Vagina (tissue), 2 donors: Measurements from ENCODE around the gene SMURF1. TPM values are rescaled to one million over a fixed set of nuclear protein-coding genes. Genes with fewer than 3 reads are reported as not detected.

Experiments
- DNase-seq, 2 donors: peaks; one replicate each; pipeline ENCODE4 v3.0.0-alpha.2; 2017; ENCODE audit errors: extremely low spot score in 2 of 2
- H3K27ac ChIP-seq: fragments of 200-600 bp; sonication (generic); one replicate; pipeline ENCODE4 v1.5.1; 2019
- H3K27me3 ChIP-seq: fragments of 200-600 bp; sonication (generic); one replicate; pipeline ENCODE4 v1.5.1; 2019
- H3K36me3 ChIP-seq, 2 donors: fragments of 200-600 bp; sonication (generic); one replicate each; pipeline ENCODE4 v1.5.1; 2017 to 2019
- H3K4me1 ChIP-seq: fragments of 200-600 bp; sonication (generic); one replicate; pipeline ENCODE4 v1.5.1; 2019
- H3K4me3 ChIP-seq, 2 donors: fragments of 200-600 bp; sonication (generic); 1 replicate in 1 of 2; 2 replicates in 1 of 2; pipeline ENCODE4 v1.5.1; 2016 to 2019
- H3K9me3 ChIP-seq: fragments of 200-600 bp; sonication (generic); one replicate; pipeline ENCODE4 v1.5.1; 2019
- CTCF ChIP-seq, 3 experiments: fragments of 450-650 bp in 2 of 3; fragments of 200-600 bp in 1 of 3; sonication (generic) in 1 of 3; IDR thresholded peaks; one replicate each; pipeline ENCODE4 v1.5.1; 2017 to 2019; ENCODE audit warnings: antibody characterized with exemption in 3 of 3, mild to moderate bottlenecking in 2 of 3, moderate library complexity in 2 of 3
- POLR2A ChIP-seq, 2 donors: fragments of 450-650 bp; IDR thresholded peaks; one replicate each; pipeline ENCODE4 v1.6.1; 2017; ENCODE audit warnings: antibody characterized with exemption in 2 of 2, mild to moderate bottlenecking in 2 of 2, moderate library complexity in 2 of 2
- POLR2AphosphoS5 ChIP-seq, 2 donors: sonication (generic); formaldehyde crosslinking; IDR thresholded peaks; one replicate each; pipeline ENCODE4 v1.9.0; 2017; ENCODE audit warnings: antibody characterized with exemption in 2 of 2, mild to moderate bottlenecking in 2 of 2, low read depth in 1 of 2; ENCODE audit not compliant: insufficient read depth in 1 of 2
- intact Hi-C: fragments of 100-400 bp; cut with DNase I; formaldehyde crosslinking; loops from one replicate; pipeline ENCODE4 v1.15.1; 2023
- total RNA-seq: library from RNA; depleted of rRNA; stranded (reverse); fragments of >200 nt; gene quantifications from one replicate; pipeline ENCODE4 v1.2.3, GENCODE V29; 2016

The SMURF1 gene
- total RNA-seq, 1 donor from 2014 or later = 30.0 TPM

DNA sequence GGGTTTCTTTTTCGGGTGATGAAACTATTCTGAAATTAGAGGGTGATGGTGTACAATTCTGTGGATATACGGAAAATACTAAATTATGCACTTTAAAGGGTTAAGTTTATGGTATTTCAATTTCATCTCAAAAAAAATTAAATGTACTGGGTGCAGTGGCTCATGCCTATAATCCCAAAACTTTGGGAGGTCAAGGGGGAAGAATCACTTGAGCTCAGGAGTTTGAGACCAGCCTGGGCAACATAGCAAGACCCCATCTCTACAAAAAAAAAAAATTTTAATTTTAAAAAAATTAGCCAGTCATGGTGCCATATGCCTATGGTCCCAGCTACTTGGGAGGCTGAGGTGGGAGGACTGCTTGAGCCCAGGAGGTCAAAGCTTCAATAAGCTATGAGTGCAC lies 57.0 kb downstream of the SMURF1 start:
- Histone ChIP-seq H3K27ac (no peak overlapping the region), H3K36me3 (no peaks in the 10 kb centered on the region), H3K4me1 (peaks cover 14% of the 10 kb centered on the region), H3K9me3 (no peaks in the 10 kb centered on the region), H3K4me3 (no peak overlapping the region), H3K27me3 (no peaks in the 10 kb centered on the region)
- DNase-seq = no peak
- intact Hi-C loops = no loop called here
- TF ChIP-seq POLR2A (IDR thresholded peaks at IDR 0.05) (no peak), POLR2AphosphoS5 (IDR thresholded peaks at IDR 0.05; ENCODE audit: insufficient read depth in 1 of 2, low read depth in 1 of 2) (no peak), CTCF (IDR thresholded peaks at IDR 0.05) (no peak)

GRCh38 chr7:99086532-99086931 lies 57.4 kb downstream of the SMURF1 start:
- no peak for TF ChIP-seq CTCF (IDR thresholded peaks at IDR 0.05)
- no peak for TF ChIP-seq POLR2AphosphoS5 (IDR thresholded peaks at IDR 0.05; ENCODE audit: insufficient read depth in 1 of 2, low read depth in 1 of 2)
- TF ChIP-seq POLR2A (IDR thresholded peaks at IDR 0.05) = no peak
- no peaks in the 10 kb centered on the region for H3K27me3 ChIP-seq
- no peak overlapping the region for H3K4me3 ChIP-seq
- H3K27ac ChIP-seq = no peak overlapping the region
- DNase-seq = no peak
- H3K36me3 ChIP-seq = no peaks in the 10 kb centered on the region
- H3K4me1 ChIP-seq = peaks cover 18% of the 10 kb centered on the region
- intact Hi-C loops = no loop called here
- H3K9me3 ChIP-seq = no peaks in the 10 kb centered on the region

- intact Hi-C loops = no loop called here
- Histone ChIP-seq H3K36me3 (no peaks in the 10 kb centered on the region), H3K4me3 (no peak overlapping the region), H3K9me3 (no peaks in the 10 kb centered on the region), H3K27ac (no peak overlapping the region), H3K27me3 (no peaks in the 10 kb centered on the region), H3K4me1 (peaks cover 44% of the 10 kb centered on the region)
- no peak for DNase-seq
- TF ChIP-seq POLR2AphosphoS5 (IDR thresholded peaks at IDR 0.05; ENCODE audit: insufficient read depth in 1 of 2, low read depth in 1 of 2) (no peak), POLR2A (IDR thresholded peaks at IDR 0.05) (no peak), CTCF (IDR thresholded peaks at IDR 0.05) (no peak)
Observed at GRCh38 chr7:99083733-99084132, 60.2 kb downstream of the SMURF1 start.

- H3K9me3 ChIP-seq = no peaks in the 10 kb centered on the region
- H3K27ac ChIP-seq = no peak overlapping the region
- DNase-seq = no peak
- H3K36me3 ChIP-seq = no peaks in the 10 kb centered on the region
- no peak overlapping the region for H3K4me3 ChIP-seq
- H3K27me3 ChIP-seq = no peaks in the 10 kb centered on the region
- H3K4me1 ChIP-seq = peaks cover 49% of the 10 kb centered on the region
- intact Hi-C loops = no loop called here
- TF ChIP-seq POLR2AphosphoS5 (IDR thresholded peaks at IDR 0.05; ENCODE audit: insufficient read depth in 1 of 2, low read depth in 1 of 2) (no peak), POLR2A (IDR thresholded peaks at IDR 0.05) (no peak), CTCF (IDR thresholded peaks at IDR 0.05) (no peak)
Observed at GRCh38 chr7:99083068-99083651, 60.7 kb downstream of the SMURF1 start.

DNA sequence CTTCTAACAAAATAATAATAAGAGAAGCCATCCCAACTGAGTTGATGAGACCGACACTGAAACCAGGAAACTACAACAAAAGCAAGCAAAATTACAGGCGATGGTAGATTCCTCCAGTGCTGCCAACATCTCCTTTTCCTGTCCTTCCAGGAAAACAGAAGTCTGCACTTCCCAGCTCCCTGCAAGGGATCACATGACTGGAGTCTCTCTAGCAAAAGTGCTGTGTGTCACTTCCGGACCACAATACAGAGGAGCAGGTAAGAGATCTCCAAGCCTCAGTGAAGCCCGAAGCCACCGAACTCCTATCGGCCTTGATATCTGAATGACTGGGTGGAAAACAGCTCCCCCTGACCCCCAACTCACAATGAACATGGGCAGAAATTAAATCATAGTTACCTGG lies 63.2 kb downstream of the SMURF1 start:
- Histone ChIP-seq H3K9me3 (no peaks in the 10 kb centered on the region), H3K36me3 (no peaks in the 10 kb centered on the region), H3K4me3 (no peak overlapping the region), H3K4me1 (peaks cover 49% of the 10 kb centered on the region), H3K27me3 (no peaks in the 10 kb centered on the region), H3K27ac (no peak overlapping the region)
- intact Hi-C loops = no loop called here
- TF ChIP-seq POLR2AphosphoS5 (IDR thresholded peaks at IDR 0.05; ENCODE audit: insufficient read depth in 1 of 2, low read depth in 1 of 2) (no peak), CTCF (IDR thresholded peaks at IDR 0.05) (no peak), POLR2A (IDR thresholded peaks at IDR 0.05) (no peak)
- no peak for DNase-seq
